Calu3 (cell line): ENCODE measurements around the gene PTCRA. TPM values are rescaled to one million over a fixed set of nuclear protein-coding genes. Genes with fewer than 3 reads are reported as not detected.
"Not testable (repeated sequence)": the region's sequence is repeated elsewhere in the genome, so short reads cannot be mapped to it uniquely, and the experiment has no call there.

Experiments
- BruUV-seq: library from RNA; stranded (reverse); fragments of 400-500 nt; replicated peaks from 2 replicates; lab custom pipeline; 2021; lab: Mats Ljungman, UMichigan
- CTCF ChIA-PET: fragments of 300-600 bp; sonication (Branson Sonifier 250); formaldehyde crosslinking; loops from one replicate; lab custom pipeline; 2022; ENCODE audit warnings: antibody characterized with exemption; lab: Charles Lee
- DNase-seq: peaks from one replicate; pipeline ENCODE4 v3.0.0; 2022
- H3K27ac Mint-ChIP-seq: one replicate; pipeline ENCODE4 v1.8.0; 2022; ENCODE audit warnings: mixed read lengths; ENCODE audit not compliant: unreplicated experiment
- H3K27me3 Mint-ChIP-seq: one replicate; pipeline ENCODE4 v1.8.0; 2022; ENCODE audit warnings: mixed read lengths; ENCODE audit not compliant: unreplicated experiment
- H3K36me3 Mint-ChIP-seq: one replicate; pipeline ENCODE4 v1.8.0; 2022; ENCODE audit warnings: mild to moderate bottlenecking, moderate library complexity, mixed read lengths; ENCODE audit not compliant: insufficient read depth, unreplicated experiment
- H3K4me1 Mint-ChIP-seq: one replicate; pipeline ENCODE4 v1.8.0; 2022; ENCODE audit warnings: mild to moderate bottlenecking, low read depth, mixed read lengths; ENCODE audit not compliant: unreplicated experiment
- H3K4me3 Mint-ChIP-seq: one replicate; pipeline ENCODE4 v1.8.0; 2022; ENCODE audit warnings: mild to moderate bottlenecking, low read depth, moderate library complexity, mixed read lengths; ENCODE audit not compliant: unreplicated experiment
- H3K9me3 Mint-ChIP-seq: one replicate; pipeline ENCODE4 v1.8.0; 2022; ENCODE audit warnings: low read depth, mixed read lengths; ENCODE audit not compliant: unreplicated experiment
- CTCF ChIP-seq: fragments of 200-600 bp; IDR thresholded peaks from one replicate; pipeline ENCODE4 v1.8.0; 2022; ENCODE audit warnings: antibody characterized with exemption; ENCODE audit not compliant: unreplicated experiment
- intact Hi-C: fragments of 100-400 bp; cut with micrococcal nuclease; formaldehyde crosslinking; loops from one replicate; pipeline ENCODE4 v1.10.0; 2022; ENCODE audit not compliant: unreplicated experiment
- total RNA-seq: library from RNA; stranded (reverse); gene quantifications from 2 replicates; pipeline ENCODE4 v1.2.3, GENCODE V29; 2022

PTCRA gene
- total RNA-seq, 1 experiment from 2014 or later, result not detected

- Mint-ChIP-seq H3K27ac (no peak overlapping the region), H3K27me3 (no peaks in the 10 kb centered on the region), H3K4me1 (no peaks in the 10 kb centered on the region), H3K9me3 (no peaks in the 10 kb centered on the region), H3K36me3 (peaks cover 20% of the 10 kb centered on the region), H3K4me3 (no peak overlapping the region)
- intact Hi-C loops, result no loop called here
- CTCF ChIA-PET, result no interaction called here
- no TSS peak for BruUV-seq
- DNase-seq, result no peak
- TF ChIP-seq CTCF, result no peak
These were observed 26.6 kb downstream of the PTCRA start for GRCh38 chr6:42942444-42942843.

GRCh38 chr6:42947950-42948349, 32.1 kb downstream of the PTCRA start:
- CTCF ChIA-PET, result no interaction called here
- no peak for TF ChIP-seq CTCF
- intact Hi-C loops, result no loop called here
- BruUV-seq, result no TSS peak
- Mint-ChIP-seq H3K27me3 (no peaks in the 10 kb centered on the region), H3K9me3 (no peaks in the 10 kb centered on the region), H3K4me3 (no peak overlapping the region), H3K36me3 (peaks cover 8% of the 10 kb centered on the region), H3K4me1 (no peaks in the 10 kb centered on the region), H3K27ac (no peak overlapping the region)
- no peak for DNase-seq

GRCh38 chr6:42952389-42952788, 36.5 kb downstream of the PTCRA start:
- no TSS peak for BruUV-seq
- no peak for TF ChIP-seq CTCF
- H3K4me3 Mint-ChIP-seq, result no peak overlapping the region
- peaks cover 10% of the 10 kb centered on the region for H3K4me1 Mint-ChIP-seq
- no peak for DNase-seq
- intact Hi-C loops, result no loop called here
- H3K27me3 Mint-ChIP-seq, result no peaks in the 10 kb centered on the region
- no peaks in the 10 kb centered on the region for H3K9me3 Mint-ChIP-seq
- H3K27ac Mint-ChIP-seq, result no peak overlapping the region
- no peaks in the 10 kb centered on the region for H3K36me3 Mint-ChIP-seq
- CTCF ChIA-PET, result no interaction called here

GRCh38 chr6:42954405-42954804, 38.6 kb downstream of the PTCRA start:
- intact Hi-C loops, H3K27ac Mint-ChIP-seq, H3K4me3 Mint-ChIP-seq, BruUV-seq, H3K36me3 Mint-ChIP-seq, DNase-seq, H3K9me3 Mint-ChIP-seq, H3K27me3 Mint-ChIP-seq: not testable (repeated sequence)
- CTCF ChIA-PET, result interaction anchor here (1.4 kb wide), 1 partner anchor 24 kb away, joined by 3 read pairs; the partner anchor contains the start of gene PEX6
- H3K4me1 Mint-ChIP-seq, result peaks cover 16% of the 10 kb centered on the region

- no peak for TF ChIP-seq CTCF
- CTCF ChIA-PET, result interaction anchor here (1.3 kb wide), 1 partner anchor 13 kb away, joined by 3 read pairs; no protein-coding TSS in a partner anchor
- intact Hi-C loops, result no loop called here
- no TSS peak for BruUV-seq
- H3K27ac Mint-ChIP-seq, result no peak overlapping the region
- no peak overlapping the region for H3K4me3 Mint-ChIP-seq
- H3K36me3 Mint-ChIP-seq, result peaks cover 25% of the 10 kb centered on the region
- peaks cover 22% of the 10 kb centered on the region for H3K27me3 Mint-ChIP-seq
- H3K9me3 Mint-ChIP-seq, result no peaks in the 10 kb centered on the region
- no peak for DNase-seq
- peaks cover 35% of the 10 kb centered on the region for H3K4me1 Mint-ChIP-seq
These were observed 42.3 kb downstream of the PTCRA start for GRCh38 chr6:42958125-42958524.
